ENCODE data around the gene FGGY. TPM values are rescaled to one million over a fixed set of nuclear protein-coding genes. Genes with fewer than 3 reads are reported as not detected.

FGGY gene
- total RNA-seq, 1 donor from 2014 or later, result 31.2 TPM

DNA sequence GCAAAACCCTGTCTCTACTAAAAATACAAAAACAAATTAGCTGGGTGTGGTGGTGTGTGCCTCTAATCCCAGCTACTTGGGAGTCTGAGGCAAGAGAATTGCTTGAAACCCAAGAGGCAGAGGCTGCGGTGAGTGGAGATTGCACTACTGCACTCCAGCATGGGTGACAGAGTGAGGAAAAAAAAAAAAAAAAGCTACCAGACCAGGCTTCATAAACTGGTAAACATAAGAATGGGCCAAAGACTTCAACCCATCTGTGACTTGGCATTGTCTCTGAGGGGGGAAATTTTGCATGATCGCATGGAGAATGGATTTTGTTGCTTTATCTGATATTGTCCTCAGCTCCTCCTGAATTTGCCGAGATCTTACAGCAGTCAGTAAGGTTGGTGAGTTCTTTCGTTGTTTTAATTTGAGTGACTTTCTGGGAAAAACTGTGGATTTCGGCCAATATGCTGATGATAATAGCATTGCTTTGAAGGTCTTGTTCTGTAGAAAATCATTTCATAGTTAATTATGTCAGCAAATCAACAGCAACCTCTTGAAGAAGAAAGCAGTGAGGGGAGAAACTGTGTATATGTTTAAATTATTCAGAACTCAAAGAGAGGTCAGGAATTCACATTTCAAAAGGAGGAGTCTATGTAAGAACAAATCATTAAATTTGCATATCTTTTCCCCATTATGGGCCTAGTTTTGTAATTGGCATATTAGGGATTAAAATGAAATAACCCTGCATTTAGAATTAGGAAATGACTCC lies 13.1 kb downstream of the FGGY start:
- Histone ChIP-seq H3K9me3 (replicated peaks) (peaks cover 8% of the 10 kb centered on the region), H3K27me3 (ENCODE audit: low read depth) (no peaks in the 10 kb centered on the region), H3K4me3 (no peak overlapping the region), H3K4me1 (no peaks in the 10 kb centered on the region), H3K27ac (replicated peaks) (no peak overlapping the region), H3K36me3 (peaks cover 4% of the 10 kb centered on the region)
- intact Hi-C loops (cut with micrococcal nuclease), result no loop called here
- TF ChIP-seq, protein P1, sequence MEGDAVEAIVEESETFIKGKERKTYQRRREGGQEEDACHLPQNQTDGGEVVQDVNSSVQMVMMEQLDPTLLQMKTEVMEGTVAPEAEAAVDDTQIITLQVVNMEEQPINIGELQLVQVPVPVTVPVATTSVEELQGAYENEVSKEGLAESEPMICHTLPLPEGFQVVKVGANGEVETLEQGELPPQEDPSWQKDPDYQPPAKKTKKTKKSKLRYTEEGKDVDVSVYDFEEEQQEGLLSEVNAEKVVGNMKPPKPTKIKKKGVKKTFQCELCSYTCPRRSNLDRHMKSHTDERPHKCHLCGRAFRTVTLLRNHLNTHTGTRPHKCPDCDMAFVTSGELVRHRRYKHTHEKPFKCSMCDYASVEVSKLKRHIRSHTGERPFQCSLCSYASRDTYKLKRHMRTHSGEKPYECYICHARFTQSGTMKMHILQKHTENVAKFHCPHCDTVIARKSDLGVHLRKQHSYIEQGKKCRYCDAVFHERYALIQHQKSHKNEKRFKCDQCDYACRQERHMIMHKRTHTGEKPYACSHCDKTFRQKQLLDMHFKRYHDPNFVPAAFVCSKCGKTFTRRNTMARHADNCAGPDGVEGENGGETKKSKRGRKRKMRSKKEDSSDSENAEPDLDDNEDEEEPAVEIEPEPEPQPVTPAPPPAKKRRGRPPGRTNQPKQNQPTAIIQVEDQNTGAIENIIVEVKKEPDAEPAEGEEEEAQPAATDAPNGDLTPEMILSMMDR (IDR thresholded peaks at IDR 0.05; ENCODE audit: borderline replicate concordance), result no peak
- DNase-seq, result no peak

DNA sequence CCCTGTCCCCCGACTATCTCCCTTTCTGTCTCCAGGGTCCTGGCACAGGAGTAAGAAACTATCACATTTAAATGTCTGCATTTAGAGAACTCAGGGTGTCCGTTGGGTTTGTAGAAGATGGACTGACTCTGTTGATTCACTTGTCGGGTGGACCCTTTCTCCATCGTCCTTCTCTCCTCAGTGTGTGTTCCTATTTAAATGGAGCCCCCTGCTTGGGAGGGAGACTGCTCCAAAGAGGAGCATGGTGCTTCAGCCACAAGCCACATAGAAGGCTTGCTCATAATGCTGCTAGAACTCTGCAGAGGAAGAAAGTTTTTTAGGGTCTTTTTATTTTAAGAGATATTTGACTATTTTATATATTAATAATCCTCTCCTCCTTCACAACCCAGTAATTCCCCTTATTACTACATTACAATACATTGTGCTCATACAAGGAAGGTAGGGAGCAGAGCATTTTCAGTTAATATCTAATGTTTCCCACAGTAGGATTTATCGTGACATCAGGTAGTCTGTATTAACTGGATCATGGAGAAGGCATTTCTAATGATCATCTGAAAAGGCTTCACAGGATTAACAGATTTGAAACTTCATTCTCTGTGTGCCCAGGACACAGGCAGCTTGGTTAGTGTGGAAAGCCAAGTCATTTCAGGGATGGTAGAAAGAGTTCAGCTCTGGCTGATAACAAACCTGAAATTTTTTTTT lies 13.8 kb downstream of the FGGY start:
- Histone ChIP-seq H3K9me3 (replicated peaks) (peaks cover 1% of the 10 kb centered on the region), H3K27me3 (ENCODE audit: low read depth) (no peaks in the 10 kb centered on the region), H3K36me3 (no peaks in the 10 kb centered on the region), H3K4me1 (no peaks in the 10 kb centered on the region), H3K4me3 (no peak overlapping the region), H3K27ac (replicated peaks) (no peak overlapping the region)
- TF ChIP-seq, protein P1 (IDR thresholded peaks at IDR 0.05; ENCODE audit: borderline replicate concordance), result no peak
- DNase-seq, result no peak
- intact Hi-C loops (cut with micrococcal nuclease), result no loop called here

DNA sequence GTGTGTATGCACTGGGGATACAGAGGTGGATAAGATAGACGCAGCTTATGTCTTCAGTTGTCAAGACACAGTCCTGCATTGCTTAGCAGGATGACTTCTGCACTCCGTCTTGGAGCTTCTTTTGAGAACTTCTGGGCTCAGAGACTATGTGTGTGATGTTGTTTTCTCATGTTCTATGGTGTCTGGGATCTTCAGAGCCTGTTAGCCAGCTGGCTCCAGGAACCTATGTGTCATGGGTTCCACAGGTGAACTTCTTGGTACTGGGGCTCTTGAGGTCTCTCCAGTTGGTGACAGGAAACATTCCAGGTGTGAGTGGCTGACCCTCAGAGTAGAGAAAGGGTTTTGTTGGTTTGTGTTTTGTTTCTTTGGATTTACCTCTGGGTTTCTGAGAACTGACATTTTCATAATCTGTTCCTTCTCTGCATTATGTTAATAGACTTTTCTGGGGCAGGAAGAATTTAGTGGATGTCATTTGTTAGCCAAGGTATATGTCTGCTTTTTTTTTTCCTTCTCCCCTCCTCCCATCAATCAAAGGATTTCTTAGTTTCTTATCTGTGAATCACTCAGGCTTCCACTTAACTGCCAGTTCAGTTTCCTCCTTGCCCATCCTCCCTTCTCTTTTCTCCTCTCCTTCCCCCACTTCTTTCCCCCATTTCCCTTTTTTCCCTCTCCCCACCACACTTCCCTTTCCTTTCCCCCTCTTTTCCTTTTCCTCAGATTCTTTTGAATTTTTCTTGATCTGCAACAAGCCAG lies 18.1 kb downstream of the FGGY start:
- TF ChIP-seq, protein P1 (IDR thresholded peaks at IDR 0.05; ENCODE audit: borderline replicate concordance), result no peak
- DNase-seq, result no peak
- intact Hi-C loops (cut with micrococcal nuclease), result no loop called here
- peaks cover 6% of the 10 kb centered on the region for H3K4me1 ChIP-seq
- H3K4me3 ChIP-seq, result no peak overlapping the region
- no peaks in the 10 kb centered on the region for H3K9me3 ChIP-seq (replicated peaks)
- no peaks in the 10 kb centered on the region for H3K27me3 ChIP-seq (ENCODE audit: low read depth)
- H3K27ac ChIP-seq (replicated peaks), result no peak overlapping the region
- no peaks in the 10 kb centered on the region for H3K36me3 ChIP-seq

DNA sequence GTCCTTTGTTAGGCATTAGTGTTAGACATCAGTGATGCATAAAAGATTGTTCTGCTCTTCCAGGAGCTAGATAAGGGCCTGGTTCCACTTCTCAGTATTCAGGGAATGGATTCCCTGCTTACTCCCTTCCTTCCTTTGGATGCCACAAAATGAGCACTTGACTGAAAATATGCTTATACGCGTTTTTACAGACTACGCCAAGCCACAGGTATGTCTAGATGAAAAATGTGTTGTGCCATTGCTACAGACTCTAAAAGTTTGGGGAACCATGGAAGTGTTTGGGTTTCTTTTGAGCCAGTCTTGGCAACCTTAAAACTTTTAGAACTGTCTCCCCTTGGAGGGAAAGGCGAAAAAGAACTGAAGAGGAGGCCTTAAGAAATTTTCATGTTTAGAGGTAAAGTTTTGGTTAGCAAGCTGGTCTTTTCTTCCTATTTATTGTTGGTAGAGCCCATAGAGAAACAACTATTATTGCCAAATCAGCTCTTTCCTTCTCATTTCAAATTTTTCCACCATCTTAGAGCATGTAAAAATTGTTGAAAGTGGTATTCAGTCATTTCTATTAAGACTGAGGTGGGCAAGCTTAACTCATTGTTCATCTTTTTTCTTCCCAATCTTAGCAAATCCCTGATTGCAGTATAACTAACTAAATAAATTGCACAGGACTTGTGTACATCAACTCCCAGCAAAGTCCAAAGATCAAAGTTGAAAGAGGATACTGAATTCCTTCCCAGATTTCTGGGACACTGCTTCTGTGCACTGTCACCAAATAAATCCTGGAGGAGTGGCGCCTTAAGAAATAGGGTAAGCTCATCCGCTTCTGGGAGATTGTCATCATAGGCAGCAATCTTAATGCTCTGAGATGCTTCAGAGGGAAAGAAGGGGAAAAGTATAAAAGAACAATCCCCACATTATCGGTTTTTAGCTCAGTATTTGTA lies 18.9 kb downstream of the FGGY start:
- DNase-seq, result no peak
- no peaks in the 10 kb centered on the region for H3K36me3 ChIP-seq
- H3K4me3 ChIP-seq, result no peak overlapping the region
- peaks cover 6% of the 10 kb centered on the region for H3K4me1 ChIP-seq
- no peaks in the 10 kb centered on the region for H3K9me3 ChIP-seq (replicated peaks)
- no peaks in the 10 kb centered on the region for H3K27me3 ChIP-seq (ENCODE audit: low read depth)
- intact Hi-C loops (cut with micrococcal nuclease), result no loop called here
- TF ChIP-seq, protein P1 (IDR thresholded peaks at IDR 0.05; ENCODE audit: borderline replicate concordance), result no peak
- H3K27ac ChIP-seq (replicated peaks), result peak overlapping the region; percentile 53

Data from left ventricle myocardium inferior (tissue), 1 donor.